Liver (tissue), 3 donors: ENCODE data around the gene BCORL1.

Experiments used
- CTCF ChIP-seq: fragments of 150-350 bp; IDR thresholded peaks from 2 replicates; pipeline ENCODE4 v1.5.1; 2017; ENCODE audit warnings: improper control_type of control experiment, low read depth, low read length; ENCODE audit not compliant: missing input control
- GABPA ChIP-seq, 2 donors: IDR thresholded peaks in 1 of 2; conservative IDR thresholded peaks in 1 of 2; 2 replicates each; pipeline ENCODE4 v1.6.1; 2016; ENCODE audit warnings: antibody characterized with exemption in 2 of 2, mild to moderate bottlenecking in 1 of 2, moderate library complexity in 1 of 2
- HNF4G ChIP-seq: IDR thresholded peaks from 2 replicates; pipeline ENCODE4 v1.6.1; 2016; ENCODE audit warnings: antibody characterized with exemption
- JUND ChIP-seq, 2 donors: IDR thresholded peaks; 2 replicates each; pipeline ENCODE4 v1.6.1; 2016; ENCODE audit warnings: antibody characterized with exemption in 2 of 2
- NR2F2 ChIP-seq: IDR thresholded peaks from 2 replicates; pipeline ENCODE4 v1.6.1; 2016; ENCODE audit warnings: antibody characterized with exemption
- RAD21 ChIP-seq, 2 donors: IDR thresholded peaks; 2 replicates each; pipeline ENCODE4 v1.6.1; 2016; ENCODE audit warnings: antibody characterized with exemption in 2 of 2, mild to moderate bottlenecking in 2 of 2
- REST ChIP-seq: IDR thresholded peaks from 2 replicates; pipeline ENCODE4 v1.6.1; 2016; ENCODE audit warnings: antibody characterized with exemption, mild to moderate bottlenecking
- SP1 ChIP-seq: IDR thresholded peaks from 2 replicates; pipeline ENCODE4 v1.6.1; 2018; ENCODE audit warnings: antibody characterized with exemption, mild to moderate bottlenecking
- TAF1 ChIP-seq: conservative IDR thresholded peaks from 2 replicates; pipeline ENCODE4 v1.6.1; 2016; ENCODE audit warnings: antibody characterized with exemption, mild to moderate bottlenecking
- YY1 ChIP-seq: IDR thresholded peaks from 2 replicates; pipeline ENCODE4 v1.6.1; 2016; ENCODE audit warnings: antibody characterized with exemption, mild to moderate bottlenecking
- ZBTB33 ChIP-seq: IDR thresholded peaks from 2 replicates; pipeline ENCODE4 v1.6.1; 2016; ENCODE audit warnings: antibody characterized with exemption
- TF ChIP-seq, protein P1 (sequence below): IDR thresholded peaks from 2 replicates; pipeline ENCODE4 v1.6.1; 2016; ENCODE audit warnings: antibody characterized with exemption
- donor health status: healthy.
- donor health status: healthy.

GRCh38 chrX:130018143-130018542 is 35.7 kb downstream of the BCORL1 start:
- TF ChIP-seq CTCF (no peak), JUND (IDR thresholded peaks at IDR 0.05) (no peak), SP1 (no peak), YY1 (no peak), REST (no peak), NR2F2 (no peak), GABPA (IDR thresholded peaks at IDR 0.05 in 1 of 2, conservative IDR thresholded peaks at IDR 0.05 in 1 of 2) (no peak), TAF1 (no peak), RAD21 (IDR thresholded peaks at IDR 0.05) (no peak), ZBTB33 (no peak), HNF4G (no peak)
- TF ChIP-seq, protein P1, sequence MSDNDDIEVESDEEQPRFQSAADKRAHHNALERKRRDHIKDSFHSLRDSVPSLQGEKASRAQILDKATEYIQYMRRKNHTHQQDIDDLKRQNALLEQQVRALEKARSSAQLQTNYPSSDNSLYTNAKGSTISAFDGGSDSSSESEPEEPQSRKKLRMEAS: no peak
